Spleen (tissue), 11 donors: Measurements from ENCODE around the gene LAMA5. TPM values are rescaled to one million over a fixed set of nuclear protein-coding genes. Genes with fewer than 3 reads are reported as not detected.

ENCODE experiments used
- DNase-seq: peaks from one replicate; pipeline ENCODE4 v3.0.0-alpha.2; 2020
- H3K27ac ChIP-seq, 8 donors: fragments of 200-600 bp; sonication (generic) in 7 of 8; 1 replicate in 4 of 8; 2 replicates in 4 of 8; pipeline versions ENCODE4 v1.5.0 to v1.8.0; 2016 to 2021; ENCODE audit warnings: inconsistent platforms in 4 of 8, mild to moderate bottlenecking in 4 of 8, moderate library complexity in 1 of 8
- H3K27me3 ChIP-seq, 7 donors: fragments of 200-600 bp; sonication (generic) in 6 of 7; replicated peaks in 1 of 7; 1 replicate in 4 of 7; 2 replicates in 3 of 7; pipeline versions ENCODE4 v1.5.0 to v1.8.0; 2016 to 2021; ENCODE audit warnings: inconsistent platforms in 3 of 7, mild to moderate bottlenecking in 1 of 7
- H3K36me3 ChIP-seq, 6 donors: fragments of 200-600 bp; sonication (generic) in 5 of 6; 1 replicate in 4 of 6; 2 replicates in 2 of 6; pipeline versions ENCODE4 v1.5.0 to v1.8.0; 2016 to 2021; ENCODE audit warnings: inconsistent platforms in 2 of 6
- H3K4me1 ChIP-seq, 6 donors: fragments of 200-600 bp; sonication (generic) in 5 of 6; 1 replicate in 3 of 6; 2 replicates in 3 of 6; pipeline versions ENCODE4 v1.5.0 to v1.8.0; 2016 to 2021; ENCODE audit warnings: inconsistent platforms in 3 of 6
- H3K4me3 ChIP-seq, 8 donors: fragments of 200-600 bp; sonication (generic) in 7 of 8; 1 replicate in 4 of 8; 2 replicates in 4 of 8; pipeline versions ENCODE4 v1.5.0 to v1.8.0; 2016 to 2021; ENCODE audit warnings: inconsistent platforms in 4 of 8, mild to moderate bottlenecking in 4 of 8, moderate library complexity in 2 of 8
- H3K9me3 ChIP-seq, 8 donors: fragments of 200-600 bp; sonication (generic) in 7 of 8; 1 replicate in 4 of 8; 2 replicates in 4 of 8; pipeline versions ENCODE4 v1.5.0 to v1.8.0; 2016 to 2021; ENCODE audit warnings: inconsistent platforms in 4 of 8
- POLR2A ChIP-seq, 3 donors: fragments of 450-650 bp; IDR thresholded peaks; one replicate each; pipeline ENCODE4 v1.5.1; 2017; ENCODE audit warnings: antibody characterized with exemption in 3 of 3, mild to moderate bottlenecking in 1 of 3
- POLR2AphosphoS5 ChIP-seq, 3 donors: sonication (generic); formaldehyde crosslinking; IDR thresholded peaks; one replicate each; pipeline ENCODE4 v1.5.1; 2017; ENCODE audit warnings: antibody characterized with exemption in 3 of 3
- WGBS, 5 donors: extraction: QIAGEN DNeasy Blood & Tissue Kit in 3 of 5; methylation state at CpG; one replicate each; pipeline versions ENCODE4 v1.1.5 to v1.1.7; 2013 to 2018; 5-methylcytosine and 5-hydroxymethylcytosine counted together
- intact Hi-C: fragments of 100-400 bp; cut with DNase I; formaldehyde crosslinking; loops from one replicate; pipeline ENCODE4 v1.15.0; 2023; ENCODE audit warnings: low total_unique reads
- polyA plus RNA-seq, 3 donors: library from polyadenylated mRNA; stranded (reverse); fragments of 200-250 nt; gene quantifications; one replicate each; pipeline ENCODE4 v1.2.1, GENCODE V29; 2013
- total RNA-seq, 7 donors: library from RNA; depleted of rRNA in 3 of 7; stranded (reverse); fragments of >200 nt in 3 of 7; fragmentation: NEBNext Ultra II Directional in 4 of 7; extraction: Animal tissue kit (Norgen Biotek cat#: 25700) in 4 of 7; gene quantifications; one replicate each; pipeline versions ENCODE4 v1.1.0 to v1.2.1, GENCODE V29; 2016 to 2021
- TF ChIP-seq, protein P1 (sequence below), 11 experiments: fragments of 200-600 bp in 7 of 11; fragments of 450-650 bp in 4 of 11; sonication (generic) in 4 of 11; IDR thresholded peaks in 8 of 11; conservative IDR thresholded peaks in 3 of 11; 1 replicate in 7 of 11; 2 replicates in 4 of 11; pipeline versions ENCODE4 v1.4.0 to v1.8.0; 2016 to 2021; ENCODE audit warnings: antibody characterized with exemption in 11 of 11, inconsistent platforms in 4 of 11, mild to moderate bottlenecking in 1 of 11
- donor health status: healthy with polysubstance abuse.
- donor health status: DM: no; HTN: no; CAD: no; lungs with moderate emphysema.
- donor health status: DM: no; HTN: no; CAD: no.
- donor health status: Bipolar disorder and iron deficiency.
- donor health status: healthy.
- donor health status: DM: no; HTN: no; CAD: no.
- donor health status: DM: yes; HTN: yes; CAD: no.

The LAMA5 gene
- total and polyA plus RNA-seq, 10 donors, result 46.5 to 266 (median 115) TPM

DNA sequence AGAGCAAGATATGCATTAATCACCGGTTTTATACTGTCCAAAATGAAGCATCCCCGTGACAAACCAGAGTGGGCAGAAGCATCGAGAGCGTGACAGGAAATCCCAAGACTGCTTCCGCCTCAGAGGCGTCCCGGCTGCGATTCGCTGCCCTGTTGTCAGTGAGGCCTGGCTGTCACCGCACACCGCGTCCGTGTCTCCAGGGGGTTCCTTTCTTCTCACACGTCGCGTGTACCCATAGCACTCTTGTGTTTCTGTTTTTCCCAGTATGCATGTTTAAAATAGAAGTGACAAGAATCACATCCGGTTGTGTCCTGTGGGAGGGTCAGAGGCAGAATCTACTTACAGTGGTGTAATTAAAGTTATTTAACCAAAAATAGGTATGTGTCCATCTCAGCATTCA lies 72.6 kb downstream of the LAMA5 start:
- no peaks in the 10 kb centered on the region for H3K27me3 ChIP-seq
- intact Hi-C loops, result no loop called here
- TF ChIP-seq POLR2AphosphoS5 (IDR thresholded peaks at IDR 0.05), result peak; percentile 34 to 71 (median 35)
- TF ChIP-seq POLR2A (IDR thresholded peaks at IDR 0.05), result no peak
- TF ChIP-seq, protein P1, sequence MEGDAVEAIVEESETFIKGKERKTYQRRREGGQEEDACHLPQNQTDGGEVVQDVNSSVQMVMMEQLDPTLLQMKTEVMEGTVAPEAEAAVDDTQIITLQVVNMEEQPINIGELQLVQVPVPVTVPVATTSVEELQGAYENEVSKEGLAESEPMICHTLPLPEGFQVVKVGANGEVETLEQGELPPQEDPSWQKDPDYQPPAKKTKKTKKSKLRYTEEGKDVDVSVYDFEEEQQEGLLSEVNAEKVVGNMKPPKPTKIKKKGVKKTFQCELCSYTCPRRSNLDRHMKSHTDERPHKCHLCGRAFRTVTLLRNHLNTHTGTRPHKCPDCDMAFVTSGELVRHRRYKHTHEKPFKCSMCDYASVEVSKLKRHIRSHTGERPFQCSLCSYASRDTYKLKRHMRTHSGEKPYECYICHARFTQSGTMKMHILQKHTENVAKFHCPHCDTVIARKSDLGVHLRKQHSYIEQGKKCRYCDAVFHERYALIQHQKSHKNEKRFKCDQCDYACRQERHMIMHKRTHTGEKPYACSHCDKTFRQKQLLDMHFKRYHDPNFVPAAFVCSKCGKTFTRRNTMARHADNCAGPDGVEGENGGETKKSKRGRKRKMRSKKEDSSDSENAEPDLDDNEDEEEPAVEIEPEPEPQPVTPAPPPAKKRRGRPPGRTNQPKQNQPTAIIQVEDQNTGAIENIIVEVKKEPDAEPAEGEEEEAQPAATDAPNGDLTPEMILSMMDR (IDR thresholded peaks at IDR 0.05 in 8 of 11, conservative IDR thresholded peaks at IDR 0.05 in 3 of 11), result no peak
- no peak overlapping the region for H3K4me3 ChIP-seq
- 76 to 83% (median 80%) methylated on average over 17 of the region's 17 CpGs for WGBS, 5 donors
- no peaks in the 10 kb centered on the region for H3K9me3 ChIP-seq
- peak; percentile 80 for DNase-seq
- H3K36me3 ChIP-seq, result peaks cover 0 to 97% (median 48%) of the 10 kb centered on the region in 6 donors
- H3K4me1 ChIP-seq, result peaks cover 6 to 68% (median 45%) of the 10 kb centered on the region in 6 donors
- peak overlapping the region in 1 of 8 donors; percentile 32 for H3K27ac ChIP-seq

- intact Hi-C loops, result no loop called here
- WGBS, 5 donors, result 91 to 93% (median 92%) methylated on average over 9 of the region's 9 CpGs
- TF ChIP-seq, protein P1 (IDR thresholded peaks at IDR 0.05 in 8 of 11, conservative IDR thresholded peaks at IDR 0.05 in 3 of 11), result no peak
- TF ChIP-seq POLR2AphosphoS5 (IDR thresholded peaks at IDR 0.05), result no peak
- no peak for TF ChIP-seq POLR2A (IDR thresholded peaks at IDR 0.05)
- H3K9me3 ChIP-seq, result no peaks in the 10 kb centered on the region
- H3K4me1 ChIP-seq, result peaks cover 7 to 72% (median 47%) of the 10 kb centered on the region in 6 donors
- H3K27me3 ChIP-seq, result no peaks in the 10 kb centered on the region
- DNase-seq, result no peak
- H3K4me3 ChIP-seq, result no peak overlapping the region
- H3K27ac ChIP-seq, result peak overlapping the region in 3 of 8 donors; percentile 12 to 78 (median 39)
- H3K36me3 ChIP-seq, result peaks cover 0 to 100% (median 53%) of the 10 kb centered on the region in 6 donors
Measured at GRCh38 chr20:62293946-62294345, 73.2 kb downstream of the LAMA5 start.

- TF ChIP-seq POLR2AphosphoS5 (IDR thresholded peaks at IDR 0.05) (no peak), POLR2A (IDR thresholded peaks at IDR 0.05) (no peak)
- TF ChIP-seq, protein P1 (IDR thresholded peaks at IDR 0.05 in 8 of 11, conservative IDR thresholded peaks at IDR 0.05 in 3 of 11), result no peak
- H3K9me3 ChIP-seq, result no peaks in the 10 kb centered on the region
- 91 to 95% (median 93%) methylated on average over 20 of the region's 20 CpGs for WGBS, 5 donors
- peak overlapping the region in 4 of 8 donors; percentile 12 to 78 (median 26) for H3K27ac ChIP-seq
- DNase-seq, result no peak
- H3K36me3 ChIP-seq, result peaks cover 0 to 100% (median 56%) of the 10 kb centered on the region in 6 donors
- H3K4me3 ChIP-seq, result no peak overlapping the region
- intact Hi-C loops, result no loop called here
- no peaks in the 10 kb centered on the region for H3K27me3 ChIP-seq
- H3K4me1 ChIP-seq, result peaks cover 12 to 74% (median 48%) of the 10 kb centered on the region in 6 donors
Measured at GRCh38 chr20:62293111-62293784, 73.9 kb downstream of the LAMA5 start.

- H3K36me3 ChIP-seq, result peaks cover 0 to 100% (median 58%) of the 10 kb centered on the region in 6 donors
- peaks cover 12 to 74% (median 45%) of the 10 kb centered on the region in 6 donors for H3K4me1 ChIP-seq
- H3K9me3 ChIP-seq, result no peaks in the 10 kb centered on the region
- peak overlapping the region in 5 of 8 donors; percentile 23 to 78 (median 39) for H3K27ac ChIP-seq
- H3K4me3 ChIP-seq, result no peak overlapping the region
- intact Hi-C loops, result no loop called here
- no peaks in the 10 kb centered on the region for H3K27me3 ChIP-seq
- WGBS, 5 donors, result 69 to 79% (median 72%) methylated on average over 9 to 11 of the region's 11 CpGs
- TF ChIP-seq POLR2AphosphoS5 (IDR thresholded peaks at IDR 0.05) (peak in 1 of 3 donors; percentile 36), POLR2A (IDR thresholded peaks at IDR 0.05) (no peak)
- TF ChIP-seq, protein P1 (IDR thresholded peaks at IDR 0.05 in 8 of 11, conservative IDR thresholded peaks at IDR 0.05 in 3 of 11), result no peak
- DNase-seq, result no peak
Measured at GRCh38 chr20:62292108-62292507, 75.0 kb downstream of the LAMA5 start.
